GM12878 (cell line): ENCODE measurements around the gene PDLIM5. TPM values are rescaled to one million over a fixed set of nuclear protein-coding genes. Genes with fewer than 3 reads are reported as not detected.

Source experiments
- ATAC-seq: fragments of 200-7000 bp; cut with Tn5 transposase; 3 replicates; pipeline ENCODE4 v1.9.1; 2020; ENCODE audit warnings: mild to moderate bottlenecking, moderate library complexity
- BruUV-seq: library from RNA; stranded (reverse); fragments of 400-500 nt; replicated peaks from 2 replicates; lab custom pipeline; 2021; lab: Mats Ljungman, UMichigan
- CTCF ChIA-PET: fragments of 300-600 bp; sonication (Branson Sonifier 250); formaldehyde crosslinking; extraction: SDS; loops from one replicate; lab custom pipeline; 2021; ENCODE audit warnings: inconsistent platforms; lab: Yijun Ruan, JAX
- POLR2A ChIA-PET: fragments of 350-600 bp; formaldehyde crosslinking; extraction: SDS; loops from one replicate; lab custom pipeline; 2021; ENCODE audit warnings: inconsistent platforms; lab: Charles Lee
- RAD21 ChIA-PET: fragments of 300-600 bp; sonication (Branson Sonifier 250); formaldehyde crosslinking; loops from one replicate; lab custom pipeline; 2023; ENCODE audit warnings: antibody characterized with exemption; ENCODE audit not compliant: unreplicated experiment; lab: Charles Lee
- SMC1A ChIA-PET: fragments of 300-600 bp; sonication (Branson Sonifier 250); formaldehyde crosslinking; loops from one replicate; lab custom pipeline; 2023; ENCODE audit not compliant: unreplicated experiment, uncharacterized antibody; lab: Charles Lee
- DNase-seq: peaks from one replicate; pipeline ENCODE4 v3.0.0-alpha.2; 2011; ENCODE audit warnings: low read depth, low spot score
- FAIRE-seq: peaks from 3 replicates; lab custom pipeline; 2011; peaks lifted over from hg19 to GRCh38; lab: Jason Lieb, UNC
- H2AFZ ChIP-seq: 2 replicates; pipeline ENCODE4 v1.6.0; 2011; ENCODE audit warnings: low read depth, low read length, control low read depth; ENCODE audit not compliant: control insufficient read depth
- H3K27ac ChIP-seq: 2 replicates; pipeline ENCODE4 v1.5.1; 2011; ENCODE audit warnings: control low read depth; ENCODE audit not compliant: control insufficient read depth, insufficient read depth
- H3K27me3 ChIP-seq, 2 experiments: replicated peaks in 1 of 2; 2 replicates each; pipeline versions ENCODE4 v1.6.0 to v1.6.1; 2011; ENCODE audit warnings: low read length in 1 of 2; ENCODE audit not compliant: control insufficient read depth in 2 of 2, insufficient read depth in 2 of 2
- H3K36me3 ChIP-seq, 2 experiments: 2 replicates each; pipeline ENCODE4 v1.5.1; 2011; ENCODE audit warnings: low read length in 1 of 2; ENCODE audit not compliant: control insufficient read depth in 2 of 2, insufficient read depth in 2 of 2
- H3K4me1 ChIP-seq: 2 replicates; pipeline ENCODE4 v1.6.1; 2011; ENCODE audit warnings: mild to moderate bottlenecking, low read length, moderate library complexity, mixed read lengths; ENCODE audit not compliant: control insufficient read depth, insufficient read depth
- H3K4me2 ChIP-seq: 2 replicates; pipeline ENCODE4 v1.6.0; 2011; ENCODE audit warnings: control low read depth; ENCODE audit not compliant: control insufficient read depth, insufficient read depth
- H3K4me3 ChIP-seq: fragments of 200-600 bp; sonication (generic); 2 replicates; pipeline ENCODE4 v1.5.1; 2016
- H3K79me2 ChIP-seq: 2 replicates; pipeline ENCODE4 v1.6.0; 2011; ENCODE audit warnings: low read length; ENCODE audit not compliant: control insufficient read depth, insufficient read depth
- H3K9ac ChIP-seq: 2 replicates; pipeline ENCODE4 v1.8.0; 2011; ENCODE audit warnings: low read length, control low read depth, mixed read lengths; ENCODE audit not compliant: control insufficient read depth, insufficient read depth
- H3K9me3 ChIP-seq: replicated peaks from 3 replicates; pipeline ENCODE4 v1.5.1; 2011; ENCODE audit warnings: mild to moderate bottlenecking, low read length; ENCODE audit not compliant: control insufficient read depth, insufficient read depth
- H4K20me1 ChIP-seq: 2 replicates; pipeline ENCODE4 v1.6.0; 2011; ENCODE audit not compliant: control insufficient read depth, insufficient read depth
- ATF7 ChIP-seq: fragments of 450-650 bp; IDR thresholded peaks from 2 replicates; pipeline ENCODE4 v1.6.1; 2016; ENCODE audit warnings: low read depth, mild to moderate bottlenecking
- BHLHE40 ChIP-seq, 2 experiments: fragments of 450-650 bp in 1 of 2; IDR thresholded peaks; 2 replicates each; pipeline ENCODE4 v1.6.1; 2011 to 2017; ENCODE audit warnings: low read depth in 2 of 2, borderline replicate concordance in 1 of 2, improper control_type of control experiment in 1 of 2, low read length in 1 of 2, mild to moderate bottlenecking in 1 of 2
- BMI1 ChIP-seq: fragments of 450-650 bp; IDR thresholded peaks from 2 replicates; pipeline ENCODE4 v1.6.1; 2016; ENCODE audit warnings: mild to moderate bottlenecking, moderate library complexity, borderline replicate concordance
- DPF2 ChIP-seq: fragments of 450-650 bp; IDR thresholded peaks from 2 replicates; pipeline ENCODE4 v1.6.1; 2017; ENCODE audit warnings: mild to moderate bottlenecking
- IKZF1 ChIP-seq: fragments of 450-650 bp; conservative IDR thresholded peaks from 2 replicates; pipeline ENCODE4 v1.6.1; 2017; ENCODE audit warnings: antibody characterized with exemption, mild to moderate bottlenecking
- IKZF2 ChIP-seq, 2 experiments: fragments of 450-650 bp; IDR thresholded peaks; 2 replicates each; pipeline ENCODE4 v1.6.1; 2017; ENCODE audit warnings: mild to moderate bottlenecking in 2 of 2, moderate library complexity in 2 of 2
- MTA2 ChIP-seq: fragments of 450-650 bp; IDR thresholded peaks from 2 replicates; pipeline ENCODE4 v1.6.1; 2016; ENCODE audit warnings: low read depth, mild to moderate bottlenecking, moderate library complexity
- NFYB ChIP-seq: IDR thresholded peaks from 2 replicates; pipeline ENCODE4 v1.6.1; 2011; ENCODE audit warnings: low read depth, mild to moderate bottlenecking, low read length, improper control_type of control experiment, moderate library complexity; ENCODE audit not compliant: insufficient read depth
- NR2F1 ChIP-seq: fragments of 450-650 bp; conservative IDR thresholded peaks from 2 replicates; pipeline ENCODE4 v1.6.1; 2017; ENCODE audit warnings: mild to moderate bottlenecking
- RFX5 ChIP-seq: IDR thresholded peaks from 2 replicates; pipeline ENCODE4 v1.6.1; 2011; ENCODE audit warnings: low read depth, low read length, improper control_type of control experiment
- ZNF207 ChIP-seq: fragments of 450-650 bp; IDR thresholded peaks from 2 replicates; pipeline ENCODE4 v1.6.1; 2014; ENCODE audit warnings: antibody characterized with exemption, mild to moderate bottlenecking, borderline replicate concordance
- ZNF592 ChIP-seq: fragments of 450-650 bp; IDR thresholded peaks from 2 replicates; pipeline ENCODE4 v1.6.1; 2017; ENCODE audit warnings: mild to moderate bottlenecking, moderate library complexity
- WGBS: methylation state at CpG from one replicate; pipeline ENCODE4 v1.1.6; 2016; ENCODE audit warnings: low lambda C conversion rate; ENCODE audit not compliant: insufficient replicate concordance, insufficient coverage; ENCODE audit errors: missing lambda C conversion rate; 5-methylcytosine and 5-hydroxymethylcytosine counted together
- in situ Hi-C: fragments of 300-500 bp; cut with MboI; formaldehyde crosslinking; loops from 9 replicates; pipeline ENCODE4 v1.14.3; 2018; ENCODE audit warnings: mixed read lengths
- intact Hi-C: fragments of 100-400 bp; cut with micrococcal nuclease; formaldehyde crosslinking; loops from one replicate; pipeline ENCODE4 v1.14.2; 2022; ENCODE audit not compliant: unreplicated experiment
- polyA plus RNA-seq, 11 experiments: library from polyadenylated mRNA; depleted of rRNA in 4 of 11; unstranded in 6 of 11; stranded (reverse) in 5 of 11; fragments of >200 nt; fragmentation: Nextera tagmentation in 4 of 11; fragmentation: Illumina TruSeq in 1 of 11; extraction: Ambion mirVana in 4 of 11; extraction: Trizol in 1 of 11; gene quantifications; 1 replicate in 1 of 11; 2 replicates in 10 of 11; pipeline versions ENCODE4 v1.2.1 to v1.2.3, GENCODE V29; 2011 to 2016; ENCODE audit warnings: inconsistent platforms in 2 of 11, missing spikeins in 2 of 11, low read depth in 1 of 11
- total RNA-seq, 4 experiments: library from RNA; depleted of rRNA in 3 of 4; stranded (reverse); fragments of >200 nt in 3 of 4; fragmentation: Illumina TruSeq in 1 of 4; extraction: Trizol in 1 of 4; gene quantifications; 2 replicates each; pipeline versions ENCODE4 v1.2.1 to v1.2.3, GENCODE V29; 2013 to 2021

Gene PDLIM5
- total and polyA plus RNA-seq, 10 of the 15 experiments (the other 5 are each of a cell fraction or from before 2014, with no cell fraction given): 10.0 to 52.9 (median 20.7) TPM

- Histone ChIP-seq H3K27me3 (no peaks in the 10 kb centered on the region), H3K4me2 (no peak overlapping the region), H3K27ac (no peak overlapping the region), H2AFZ (no peak overlapping the region), H4K20me1 (no peaks in the 10 kb centered on the region), H3K4me1 (no peaks in the 10 kb centered on the region), H3K9me3 (no peaks in the 10 kb centered on the region), H3K4me3 (no peak overlapping the region), H3K79me2 (no peaks in the 10 kb centered on the region), H3K36me3 (no peaks in the 10 kb centered on the region), H3K9ac (no peak overlapping the region)
- ChIA-PET CTCF (interaction anchor here (0.6 to 2.0 kb wide), 2 partner anchors 14 to 177 kb away, joined by 3 to 11 read pairs; no protein-coding TSS in a partner anchor), POLR2A (no interaction called here), SMC1A (interaction anchor here (1.0 to 2.1 kb wide), 7 partner anchors 10 to 177 kb away, joined by 3 to 10 read pairs (median 3); no protein-coding TSS in a partner anchor), RAD21 (interaction anchor here (0.7 to 1.5 kb wide), 2 partner anchors 12 to 174 kb away, joined by 3 read pairs; no protein-coding TSS in a partner anchor)
- intact Hi-C loops (no loop called here), in situ Hi-C loops (no loop called here)
- TF ChIP-seq IKZF1: peak; percentile 71
- peak; percentile 51; the same call in 1 of the 2 replicates for TF ChIP-seq MTA2
- no peak for TF ChIP-seq ZNF592
- peak; percentile 24; the same call in 1 of the 2 replicates for TF ChIP-seq NR2F1
- TF ChIP-seq BMI1: peak; percentile 25; the same call in 1 of the 2 replicates
- TF ChIP-seq ATF7: peak; percentile 53; the same call in 1 of the 2 replicates
- TF ChIP-seq NFYB: no peak
- peak in 1 of 2 experiments; percentile 75; a peak in 2 of 4 replicates for TF ChIP-seq BHLHE40 (IDR thresholded peaks at IDR 0.05; ENCODE audit: borderline replicate concordance in 1 of 2, low read depth in 2 of 2, low read length in 1 of 2)
- TF ChIP-seq DPF2: peak; percentile 67
- no peak for TF ChIP-seq ZNF207
- TF ChIP-seq IKZF2 (IDR thresholded peaks at IDR 0.05): peak in 1 of 2 experiments; percentile 22; a peak in 2 of 4 replicates
- TF ChIP-seq RFX5: no peak
- ATAC-seq: peak; percentile 58
- 77% methylated on average over 3 of the region's 3 CpGs for WGBS
- DNase-seq: no peak
- no TSS peak for BruUV-seq
- FAIRE-seq: no peak
Observed at GRCh38 chr4:94583914-94584641, 132.3 kb downstream of the PDLIM5 start.
